NCI-H82 treated with DMSO at 0.1 percent for 48 hours (cell line): Measurements from ENCODE around the gene ARL5B.

Experiments used
- DNase-seq: peaks from one replicate; lab custom pipeline; 2025; ENCODE audit not compliant: unreplicated experiment; lab: John Stamatoyannopoulos, UW

ARL5B gene

DNA sequence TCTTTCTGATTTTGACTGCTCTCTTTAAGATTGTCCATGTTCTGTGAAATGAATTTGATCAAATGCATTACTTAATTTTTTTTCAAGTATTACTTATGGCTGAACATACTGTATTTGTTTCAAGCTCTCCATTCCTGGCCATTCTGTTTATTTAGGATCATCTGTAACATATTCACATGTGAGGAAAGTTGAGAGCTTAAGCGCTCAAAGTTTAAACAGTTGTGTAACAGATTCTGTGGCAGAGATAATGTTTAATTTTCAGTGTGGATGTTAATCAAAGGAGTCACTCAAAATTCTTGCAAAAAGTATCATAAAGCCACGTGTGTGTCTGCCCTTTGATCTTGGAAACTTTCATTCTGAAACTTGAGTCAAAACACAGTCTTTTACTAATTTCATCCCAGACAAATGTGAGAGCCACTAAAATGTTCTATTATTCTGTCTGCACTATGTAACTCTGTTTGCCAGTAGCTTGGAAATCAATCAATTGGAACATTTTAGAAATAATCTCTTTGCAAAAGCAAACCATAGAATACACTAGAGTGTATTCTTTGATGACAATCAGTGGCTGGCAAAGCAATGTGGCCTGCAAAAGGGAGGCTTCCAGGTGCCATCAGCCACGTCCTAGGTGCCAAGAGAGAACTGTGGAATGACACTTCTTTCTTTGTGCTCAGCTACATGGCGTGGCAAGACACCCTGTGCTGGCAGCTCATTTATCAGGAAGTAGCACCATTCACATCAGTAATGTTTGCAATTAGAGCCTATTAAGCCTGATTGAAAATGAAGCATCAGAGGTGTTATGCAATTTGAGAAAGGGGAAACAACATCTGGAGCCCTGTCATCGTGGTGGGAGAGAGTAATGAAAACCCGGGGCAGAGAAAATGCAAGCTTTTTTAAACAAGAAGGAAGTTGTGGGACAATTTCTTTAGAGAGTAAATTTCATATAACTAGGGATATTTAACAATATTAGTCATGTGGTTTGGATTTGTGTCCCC lies 40.9 kb downstream of the ARL5B start:
- DNase-seq = no peak

DNA sequence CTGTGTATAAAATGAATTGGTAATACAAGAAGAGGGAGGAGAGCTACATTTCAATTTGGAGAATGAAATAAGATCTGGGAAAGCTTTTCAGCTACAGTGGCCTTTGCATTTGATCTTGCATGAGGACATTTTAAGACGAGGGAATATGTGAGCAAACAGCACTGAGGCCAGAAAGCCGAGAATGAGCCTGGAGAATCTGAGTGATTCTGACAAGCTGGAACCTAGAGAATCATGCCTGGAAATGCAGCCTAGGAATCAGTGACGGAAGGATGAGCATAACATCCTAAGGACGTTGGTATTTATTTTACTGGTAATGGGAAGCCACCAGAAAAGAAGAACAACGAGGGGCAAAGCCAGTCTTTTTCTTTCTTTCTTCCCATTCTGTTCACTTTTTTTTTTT lies 44.3 kb downstream of the ARL5B start:
- DNase-seq = no peak

DNA sequence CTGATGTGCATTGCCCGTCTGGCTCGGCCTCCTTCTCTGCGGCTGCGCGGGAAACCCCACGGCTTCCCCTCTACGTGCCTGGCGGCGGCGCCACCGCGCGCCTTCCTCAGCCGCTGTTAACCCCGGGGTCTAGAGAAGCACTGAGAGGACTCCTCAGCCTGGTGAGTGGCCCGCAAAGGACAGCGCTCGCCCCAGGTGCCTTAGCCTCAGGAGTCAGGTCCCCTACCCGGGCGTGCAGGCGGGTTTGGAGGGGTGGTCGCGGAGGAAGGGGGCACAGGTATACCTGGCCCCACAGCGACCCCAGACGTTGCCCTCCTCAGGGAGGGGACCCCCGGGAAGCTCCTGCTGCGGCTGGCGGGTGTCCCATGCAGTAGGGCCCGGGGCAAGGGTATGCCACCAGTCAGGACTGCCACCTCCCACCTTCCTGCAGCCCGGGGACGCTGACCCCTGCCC lies 51.0 kb downstream of the ARL5B start:
- DNase-seq = no peak

DNA sequence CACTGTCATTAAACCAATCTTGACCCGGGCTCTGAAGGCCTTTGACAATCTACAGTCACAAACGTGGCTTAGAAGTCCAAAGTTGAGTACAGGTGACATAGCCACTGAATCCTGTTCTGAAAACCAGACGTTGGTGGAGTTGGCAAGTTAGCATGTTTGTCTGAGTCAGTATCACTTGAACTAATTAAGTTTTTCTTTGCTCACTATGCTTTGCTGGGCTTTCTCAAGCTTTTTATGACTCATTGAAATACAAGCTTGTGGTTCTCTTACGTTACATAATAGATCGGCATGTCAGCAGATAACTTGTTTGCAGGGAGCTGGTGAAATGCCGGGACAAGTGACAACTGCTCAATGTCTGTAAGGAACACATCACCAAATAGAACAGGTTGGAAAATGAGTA lies 53.8 kb downstream of the ARL5B start:
- no peak for DNase-seq

DNA sequence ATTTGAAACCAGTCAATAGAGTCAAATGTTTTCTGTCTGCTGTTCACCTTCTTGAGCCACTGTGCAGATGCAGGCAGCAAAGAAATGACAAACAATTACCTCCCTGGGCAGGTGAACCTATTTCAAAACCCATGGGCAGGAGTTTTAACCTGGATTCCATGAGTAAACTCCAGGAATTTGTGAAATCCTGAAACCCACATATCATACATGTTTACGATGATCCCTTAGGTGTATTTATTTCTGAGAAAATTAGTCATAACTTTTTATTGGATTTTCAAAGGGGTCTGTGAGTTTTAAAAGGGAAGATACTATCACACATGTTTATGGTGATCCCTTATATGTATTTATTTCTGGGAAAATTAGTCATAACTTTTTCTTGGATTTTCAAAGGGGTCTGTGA lies 59.8 kb downstream of the ARL5B start:
- DNase-seq = no peak

DNA sequence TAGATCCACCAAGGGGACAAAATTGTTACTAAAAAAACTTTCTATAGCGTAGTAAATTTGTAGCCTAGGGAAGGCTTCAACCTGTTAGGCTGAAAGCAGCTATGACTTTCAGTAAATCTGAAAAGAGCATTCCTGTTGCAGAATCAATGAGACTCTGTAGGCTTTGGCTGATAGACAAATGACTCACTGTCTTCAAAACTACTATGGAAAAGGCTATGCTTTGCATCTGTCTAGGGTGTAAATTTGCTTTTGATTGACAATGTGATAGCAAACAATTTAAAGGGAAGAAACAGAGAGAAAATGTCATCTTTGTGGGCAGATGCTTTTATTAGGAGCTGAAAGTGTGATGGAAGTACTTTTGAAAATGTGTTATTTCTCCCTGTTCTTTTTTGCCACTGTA lies 60.6 kb downstream of the ARL5B start:
- DNase-seq = no peak

DNA sequence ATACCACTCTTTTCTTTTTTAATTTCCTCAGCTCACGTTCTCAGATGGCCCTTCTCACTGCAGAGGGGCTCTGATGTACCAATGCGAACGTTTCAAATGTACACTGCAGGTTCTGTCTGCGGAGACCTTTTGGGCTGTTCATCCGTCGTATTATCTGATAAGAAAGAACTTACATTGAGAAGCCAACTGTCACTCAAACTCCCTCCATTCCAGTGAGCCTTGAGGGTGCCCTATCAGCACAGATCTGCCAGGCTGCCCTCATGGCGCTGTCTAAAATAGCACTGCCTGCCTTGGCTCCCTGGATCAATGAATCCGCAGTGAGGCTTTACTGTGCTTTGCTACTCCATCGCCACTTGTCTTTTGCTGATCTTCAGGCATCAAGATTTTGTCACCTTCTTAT lies 61.8 kb downstream of the ARL5B start:
- no peak for DNase-seq

DNA sequence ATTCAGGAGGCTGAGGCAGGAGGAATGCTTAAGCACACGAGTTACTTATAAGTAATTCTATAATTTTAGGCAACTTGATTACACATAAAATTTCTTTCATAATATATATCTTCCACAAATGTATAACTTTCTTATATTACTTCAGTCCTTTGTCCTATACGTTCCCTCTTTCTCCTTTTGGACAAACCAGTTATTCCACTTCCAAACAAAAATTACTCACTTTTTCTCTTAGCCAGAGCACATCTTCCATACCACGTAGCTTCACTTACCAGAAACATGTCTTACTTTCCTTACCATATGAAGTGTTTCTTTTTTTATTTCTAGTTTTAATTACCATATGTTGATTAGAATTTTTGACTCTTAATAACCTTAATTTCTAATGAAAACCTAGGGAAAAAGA lies 64.6 kb downstream of the ARL5B start:
- DNase-seq = no peak
